ENCODE results near the gene SLC2A1. TPM values are rescaled to one million over a fixed set of nuclear protein-coding genes. Genes with fewer than 3 reads are reported as not detected.

Gene SLC2A1
- total and polyA plus RNA-seq, 7 donors = 1.1 to 3.8 (median 2.1) TPM

DNA sequence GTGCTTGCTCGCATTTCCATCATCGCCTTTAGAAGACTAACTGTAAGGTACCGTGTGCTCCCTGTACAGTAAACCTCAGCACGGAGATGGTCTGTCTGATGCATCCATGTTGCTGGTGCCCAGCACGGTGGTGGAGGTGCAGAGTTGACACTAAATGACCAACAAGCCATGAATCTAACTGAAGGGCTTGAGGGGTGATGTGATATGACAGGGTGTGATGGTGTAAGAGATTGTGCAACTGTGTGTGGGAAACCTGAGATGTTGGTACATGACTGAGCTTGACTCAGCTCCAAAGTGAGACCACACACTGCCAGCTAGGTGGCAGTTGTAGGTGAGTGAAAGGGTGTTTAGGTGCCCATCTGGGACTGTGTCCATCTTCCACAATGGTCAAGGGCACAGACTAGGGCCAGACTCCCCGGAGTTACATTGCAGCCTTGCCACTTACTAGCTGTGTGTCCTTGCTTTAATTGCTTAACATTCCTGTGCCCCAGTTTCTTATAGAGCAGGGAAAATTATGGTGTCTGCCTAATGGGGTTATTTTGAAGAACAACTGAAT is 21.4 kb downstream of the SLC2A1 start:
- H3K9me3 ChIP-seq = no peaks in the 10 kb centered on the region
- H3K27me3 ChIP-seq (ENCODE audit: insufficient read depth in 3 of 3, low read length in 2 of 3) = no peaks in the 10 kb centered on the region
- no peak overlapping the region for H3K4me3 ChIP-seq
- TF ChIP-seq, protein P1, sequence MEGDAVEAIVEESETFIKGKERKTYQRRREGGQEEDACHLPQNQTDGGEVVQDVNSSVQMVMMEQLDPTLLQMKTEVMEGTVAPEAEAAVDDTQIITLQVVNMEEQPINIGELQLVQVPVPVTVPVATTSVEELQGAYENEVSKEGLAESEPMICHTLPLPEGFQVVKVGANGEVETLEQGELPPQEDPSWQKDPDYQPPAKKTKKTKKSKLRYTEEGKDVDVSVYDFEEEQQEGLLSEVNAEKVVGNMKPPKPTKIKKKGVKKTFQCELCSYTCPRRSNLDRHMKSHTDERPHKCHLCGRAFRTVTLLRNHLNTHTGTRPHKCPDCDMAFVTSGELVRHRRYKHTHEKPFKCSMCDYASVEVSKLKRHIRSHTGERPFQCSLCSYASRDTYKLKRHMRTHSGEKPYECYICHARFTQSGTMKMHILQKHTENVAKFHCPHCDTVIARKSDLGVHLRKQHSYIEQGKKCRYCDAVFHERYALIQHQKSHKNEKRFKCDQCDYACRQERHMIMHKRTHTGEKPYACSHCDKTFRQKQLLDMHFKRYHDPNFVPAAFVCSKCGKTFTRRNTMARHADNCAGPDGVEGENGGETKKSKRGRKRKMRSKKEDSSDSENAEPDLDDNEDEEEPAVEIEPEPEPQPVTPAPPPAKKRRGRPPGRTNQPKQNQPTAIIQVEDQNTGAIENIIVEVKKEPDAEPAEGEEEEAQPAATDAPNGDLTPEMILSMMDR (IDR thresholded peaks at IDR 0.05) = peak; percentile 18
- no peak for DNase-seq
- intact Hi-C loops (cut with DNase I) = loop anchor here in 1 of 2 donors (1.0 kb wide), 1 partner anchor 56 kb away; no protein-coding TSS in a partner anchor
- WGBS, 3 donors = 68 to 72% (median 69%) methylated on average over 6 of the region's 6 CpGs
- peak; percentile 82 to 93 (median 86) for ATAC-seq
- H3K36me3 ChIP-seq (ENCODE audit: insufficient read depth in 1 of 2, low read depth in 1 of 2) = no peaks in the 10 kb centered on the region
- H3K4me1 ChIP-seq = peaks cover 23% of the 10 kb centered on the region
- no peak overlapping the region for H3K27ac ChIP-seq

DNA sequence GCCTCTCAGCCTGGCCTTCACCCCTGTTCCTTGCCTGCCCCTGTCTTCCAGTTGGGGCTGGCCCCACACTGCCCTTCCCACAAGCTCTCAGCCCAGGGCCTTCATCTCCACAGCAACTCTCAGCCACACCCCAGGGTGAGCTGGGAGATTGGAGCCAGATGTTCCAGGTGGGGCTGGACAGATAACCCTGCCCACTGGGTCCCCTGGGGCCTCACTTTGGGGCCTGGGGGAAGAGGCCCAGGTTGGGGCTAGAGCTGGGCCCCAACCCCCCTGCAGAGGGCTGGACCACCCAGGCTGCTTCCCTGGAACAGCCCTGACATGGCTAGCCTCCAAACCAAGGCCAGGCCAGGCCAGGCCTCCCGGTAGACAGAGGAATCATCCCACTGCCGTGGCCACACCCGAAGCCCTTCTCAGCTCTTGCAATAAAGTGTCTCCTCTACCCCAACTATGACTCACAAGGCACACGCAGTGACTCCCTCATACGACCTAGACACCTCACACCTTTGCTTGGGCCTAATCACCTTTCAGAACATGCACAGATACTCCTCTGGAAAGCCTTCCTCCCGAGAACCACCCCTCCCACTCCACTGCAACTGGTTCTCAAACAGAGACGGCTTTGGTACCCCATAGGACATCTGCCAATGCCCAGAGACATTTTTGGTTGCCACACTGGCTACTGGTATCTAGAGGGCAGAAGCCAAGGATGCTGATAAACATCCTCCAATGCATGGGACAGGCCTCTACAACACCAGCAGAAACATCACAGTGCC is 22.2 kb downstream of the SLC2A1 start:
- Histone ChIP-seq H3K27me3 (ENCODE audit: insufficient read depth in 3 of 3, low read length in 2 of 3) (no peaks in the 10 kb centered on the region), H3K9me3 (no peaks in the 10 kb centered on the region), H3K36me3 (ENCODE audit: insufficient read depth in 1 of 2, low read depth in 1 of 2) (no peaks in the 10 kb centered on the region), H3K4me3 (no peak overlapping the region), H3K27ac (no peak overlapping the region), H3K4me1 (peaks cover 21% of the 10 kb centered on the region)
- intact Hi-C loops (cut with DNase I) = loop anchor here in 1 of 2 donors (1.0 kb wide), 1 partner anchor 57 kb away; no protein-coding TSS in a partner anchor
- DNase-seq (peak; percentile 53 to 66), ATAC-seq (peak in 3 of 4 donors; percentile 26 to 55 (median 43))
- TF ChIP-seq, protein P1 (IDR thresholded peaks at IDR 0.05) = no peak
- WGBS, 3 donors = 39 to 57% (median 46%) methylated on average over 7 of the region's 7 CpGs

DNA sequence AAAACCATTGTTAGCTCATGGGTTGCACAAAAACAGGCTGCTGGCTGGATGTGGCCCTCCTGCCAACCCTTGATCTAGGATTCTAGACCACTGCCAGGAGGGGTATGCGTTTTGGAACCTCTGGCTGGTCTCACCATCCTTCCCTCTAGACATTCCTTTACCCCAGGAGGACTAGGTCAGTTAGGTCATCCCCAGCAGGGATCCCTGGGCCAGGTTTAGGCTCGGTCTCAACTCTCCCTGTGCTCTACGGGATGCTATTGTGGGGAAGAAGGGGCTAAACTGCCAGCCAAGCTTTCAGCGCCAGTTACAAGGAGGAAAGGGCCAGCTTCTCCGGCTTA is 22.7 kb downstream of the SLC2A1 start:
- no peak overlapping the region for H3K27ac ChIP-seq
- 69 to 85% (median 79%) methylated on average over 5 of the region's 5 CpGs for WGBS, 3 donors
- DNase-seq (no peak), ATAC-seq (no peak)
- H3K27me3 ChIP-seq (ENCODE audit: insufficient read depth in 3 of 3, low read length in 2 of 3) = no peaks in the 10 kb centered on the region
- intact Hi-C loops (cut with DNase I) = no loop called here
- H3K36me3 ChIP-seq (ENCODE audit: insufficient read depth in 1 of 2, low read depth in 1 of 2) = no peaks in the 10 kb centered on the region
- TF ChIP-seq, protein P1 (IDR thresholded peaks at IDR 0.05) = no peak
- no peaks in the 10 kb centered on the region for H3K9me3 ChIP-seq
- H3K4me1 ChIP-seq = peaks cover 16% of the 10 kb centered on the region
- no peak overlapping the region for H3K4me3 ChIP-seq

DNA sequence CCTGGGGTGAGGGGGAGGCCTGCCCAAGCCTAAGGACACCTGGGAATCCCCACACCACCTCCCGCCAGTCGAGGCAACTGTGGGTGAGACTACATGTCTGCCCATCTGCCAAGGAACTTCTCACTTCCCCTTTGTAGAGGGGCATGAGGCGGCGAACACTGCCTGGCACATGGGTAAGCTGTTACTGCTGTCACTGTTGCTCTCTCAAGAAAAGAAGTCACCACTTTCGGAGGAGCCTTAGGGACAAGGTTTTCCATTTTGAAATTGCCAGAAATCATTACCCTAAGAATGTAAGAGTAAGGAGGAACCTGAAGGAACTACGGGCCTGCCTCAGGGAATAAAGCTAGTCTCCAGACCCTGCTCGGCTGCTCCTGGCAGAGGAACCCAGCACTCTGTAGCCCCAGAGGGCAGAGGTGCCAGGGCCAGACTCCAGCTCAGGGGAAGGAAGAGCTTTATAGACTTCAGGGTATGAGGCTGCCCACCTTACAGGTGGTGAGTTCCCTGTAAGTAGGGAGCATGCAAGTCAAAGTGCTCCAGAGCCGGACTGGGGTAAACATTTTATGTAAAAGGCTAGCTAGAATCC is 23.3 kb downstream of the SLC2A1 start:
- Histone ChIP-seq H3K27ac (no peak overlapping the region), H3K27me3 (ENCODE audit: insufficient read depth in 3 of 3, low read length in 2 of 3) (no peaks in the 10 kb centered on the region), H3K4me3 (no peak overlapping the region), H3K36me3 (ENCODE audit: insufficient read depth in 1 of 2, low read depth in 1 of 2) (no peaks in the 10 kb centered on the region), H3K9me3 (no peaks in the 10 kb centered on the region), H3K4me1 (peaks cover 16% of the 10 kb centered on the region)
- WGBS, 3 donors = 91 to 95% (median 92%) methylated on average over 8 of the region's 8 CpGs
- TF ChIP-seq, protein P1 (IDR thresholded peaks at IDR 0.05) = no peak
- no peak for ATAC-seq
- intact Hi-C loops (cut with DNase I) = no loop called here
- no peak for DNase-seq
